H9 (cell line): ENCODE measurements around the gene BMP8A. TPM values are rescaled to one million over a fixed set of nuclear protein-coding genes. Genes with fewer than 3 reads are reported as not detected.

Source experiments
- DNase-seq: peaks from one replicate; pipeline ENCODE4 v3.0.0-alpha.2; 2017
- H2AFZ ChIP-seq: one replicate; pipeline ENCODE4 v1.6.1; 2013; ENCODE audit warnings: mild to moderate bottlenecking, low read length, control low read depth, moderate library complexity
- H2AK5ac ChIP-seq: 2 replicates; pipeline ENCODE4 v1.6.1; 2013; ENCODE audit warnings: low read length, control low read depth, mixed read lengths; ENCODE audit not compliant: insufficient read length
- H2BK120ac ChIP-seq: one replicate; pipeline ENCODE4 v1.6.1; 2013; ENCODE audit warnings: low read depth, mild to moderate bottlenecking, low read length, control low read depth, inconsistent platforms; ENCODE audit not compliant: poor library complexity, severe bottlenecking
- H2BK12ac ChIP-seq: 2 replicates; pipeline ENCODE4 v1.6.1; 2013; ENCODE audit warnings: low read length, control low read depth, mixed read lengths, low read depth; ENCODE audit not compliant: insufficient read length
- H2BK15ac ChIP-seq: 2 replicates; pipeline ENCODE4 v1.6.1; 2013; ENCODE audit warnings: low read depth, low read length, control low read depth
- H2BK20ac ChIP-seq: one replicate; pipeline ENCODE4 v1.6.1; 2013; ENCODE audit warnings: low read depth, mild to moderate bottlenecking, low read length, control low read depth, inconsistent platforms; ENCODE audit not compliant: poor library complexity, severe bottlenecking
- H2BK5ac ChIP-seq: 2 replicates; pipeline ENCODE4 v1.6.1; 2013; ENCODE audit warnings: low read length, control low read depth, mixed read lengths; ENCODE audit not compliant: insufficient read length
- H3K14ac ChIP-seq: 2 replicates; pipeline ENCODE4 v1.6.1; 2013; ENCODE audit warnings: low read length, control low read depth; ENCODE audit not compliant: insufficient read depth
- H3K18ac ChIP-seq: 2 replicates; pipeline ENCODE4 v1.6.1; 2013; ENCODE audit warnings: low read depth, mild to moderate bottlenecking, mixed read lengths, low read length, control low read depth; ENCODE audit not compliant: insufficient read length
- H3K23ac ChIP-seq: 2 replicates; pipeline ENCODE4 v1.6.1; 2013; ENCODE audit warnings: low read length, control low read depth, mixed read lengths, low read depth; ENCODE audit not compliant: insufficient read length
- H3K23me2 ChIP-seq: 2 replicates; pipeline ENCODE4 v1.6.1; 2013; ENCODE audit warnings: low read depth, mild to moderate bottlenecking, mixed read lengths, low read length, control low read depth; ENCODE audit not compliant: insufficient read length, poor library complexity, severe bottlenecking
- H3K27ac ChIP-seq: 2 replicates; pipeline ENCODE4 v1.5.1; 2013; ENCODE audit warnings: low read length, control low read depth, mixed read lengths, low read depth; ENCODE audit not compliant: insufficient read length
- H3K27me3 ChIP-seq: 2 replicates; pipeline ENCODE4 v1.6.1; 2013; ENCODE audit warnings: low read length, control low read depth, inconsistent platforms; ENCODE audit not compliant: insufficient read depth
- H3K4ac ChIP-seq: 2 replicates; pipeline ENCODE4 v1.6.1; 2013; ENCODE audit warnings: low read depth, mild to moderate bottlenecking, control low read depth, inconsistent platforms, low read length, moderate library complexity
- H3K4me1 ChIP-seq: 2 replicates; pipeline ENCODE4 v1.6.1; 2013; ENCODE audit warnings: low read length, control low read depth, inconsistent platforms; ENCODE audit not compliant: insufficient read depth
- H3K4me2 ChIP-seq: 2 replicates; pipeline ENCODE4 v1.6.1; 2013; ENCODE audit warnings: low read length, control low read depth, mixed read lengths; ENCODE audit not compliant: insufficient read length, insufficient read depth
- H3K56ac ChIP-seq: 2 replicates; pipeline ENCODE4 v1.6.1; 2013; ENCODE audit warnings: low read depth, mild to moderate bottlenecking, mixed read lengths, low read length, control low read depth; ENCODE audit not compliant: insufficient read length
- H3K79me1 ChIP-seq: 2 replicates; pipeline ENCODE4 v1.6.1; 2013; ENCODE audit warnings: low read depth, mild to moderate bottlenecking, moderate library complexity, low read length, control low read depth, inconsistent platforms; ENCODE audit not compliant: insufficient read depth, poor library complexity, severe bottlenecking
- H3K79me2 ChIP-seq: 2 replicates; pipeline ENCODE4 v1.6.1; 2013; ENCODE audit warnings: low read length, control low read depth, inconsistent platforms; ENCODE audit not compliant: insufficient read depth
- H3K9ac ChIP-seq: 2 replicates; pipeline ENCODE4 v1.6.1; 2013; ENCODE audit warnings: low read length, control low read depth, mixed read lengths; ENCODE audit not compliant: insufficient read length; ENCODE audit errors: extremely low read depth
- H3K9me3 ChIP-seq: one replicate; pipeline ENCODE4 v1.6.1; 2013; ENCODE audit warnings: low read depth, low read length, inconsistent platforms; ENCODE audit not compliant: control insufficient read depth
- H3T11ph ChIP-seq: one replicate; pipeline ENCODE4 v1.6.1; 2013; ENCODE audit warnings: mild to moderate bottlenecking, low read length, control low read depth, inconsistent platforms
- H4K20me1 ChIP-seq: one replicate; pipeline ENCODE4 v1.6.1; 2013; ENCODE audit not compliant: control insufficient read depth, insufficient read length, insufficient read depth
- H4K5ac ChIP-seq: 2 replicates; pipeline ENCODE4 v1.6.1; 2013; ENCODE audit warnings: low read depth, mild to moderate bottlenecking, mixed read lengths, low read length, control low read depth; ENCODE audit not compliant: insufficient read length
- H4K8ac ChIP-seq: replicated peaks from 2 replicates; pipeline ENCODE4 v1.6.1; 2013; ENCODE audit warnings: low read length, control low read depth, mixed read lengths, low read depth; ENCODE audit not compliant: insufficient read length
- H4K91ac ChIP-seq: 2 replicates; pipeline ENCODE4 v1.6.1; 2013; ENCODE audit warnings: low read depth, mild to moderate bottlenecking, moderate library complexity, mixed read lengths, low read length, control low read depth; ENCODE audit not compliant: insufficient read length
- H3K27ac Mint-ChIP-seq, 3 experiments: 2 replicates in 2 of 3; 3 replicates in 1 of 3; pipeline ENCODE4 v1.8.0; 2020 to 2021; ENCODE audit warnings: mixed read lengths in 3 of 3, mild to moderate bottlenecking in 1 of 3, moderate library complexity in 1 of 3
- H3K27me3 Mint-ChIP-seq: 2 replicates; pipeline ENCODE4 v1.8.0; 2021; ENCODE audit warnings: low read depth, mild to moderate bottlenecking, moderate library complexity, mixed read lengths
- H3K36me3 Mint-ChIP-seq, 3 experiments: 2 replicates in 2 of 3; 3 replicates in 1 of 3; pipeline ENCODE4 v1.8.0; 2020 to 2021; ENCODE audit warnings: low read depth in 3 of 3, mixed read lengths in 3 of 3; ENCODE audit not compliant: insufficient read depth in 1 of 3
- H3K4me1 Mint-ChIP-seq, 2 experiments: 2 replicates each; pipeline ENCODE4 v1.8.0; 2020; ENCODE audit warnings: mixed read lengths in 2 of 2
- H3K4me3 Mint-ChIP-seq, 2 experiments: 2 replicates in 1 of 2; 3 replicates in 1 of 2; pipeline ENCODE4 v1.8.0; 2020 to 2021; ENCODE audit warnings: mild to moderate bottlenecking in 2 of 2, mixed read lengths in 2 of 2, moderate library complexity in 1 of 2
- H3K9me3 Mint-ChIP-seq, 2 experiments: 2 replicates in 1 of 2; 3 replicates in 1 of 2; pipeline ENCODE4 v1.8.0; 2020; ENCODE audit warnings: mild to moderate bottlenecking in 2 of 2, mixed read lengths in 2 of 2, moderate library complexity in 1 of 2
- CTCF ChIP-seq: fragments of 200-600 bp; sonication (generic); conservative IDR thresholded peaks from 3 replicates; pipeline ENCODE4 v1.8.0; 2021; ENCODE audit warnings: antibody characterized with exemption, mild to moderate bottlenecking
- WGBS: extraction: QIAGEN DNeasy Blood & Tissue Kit; methylation state at CpG from one replicate; pipeline ENCODE4 v1.1.7; 2013; ENCODE audit warnings: missing lambda C conversion rate, low lambda C conversion rate, mixed read lengths; ENCODE audit not compliant: insufficient read length; ENCODE audit errors: extremely low coverage; 5-methylcytosine and 5-hydroxymethylcytosine counted together
- total RNA-seq: library from RNA; stranded (reverse); gene quantifications from 2 replicates; pipeline ENCODE4 v1.2.1, GENCODE V29; 2021

BMP8A gene
- total RNA-seq, 1 experiment from 2014 or later: 0.52 TPM

- H4K8ac ChIP-seq: no peak overlapping the region
- H3T11ph ChIP-seq: no peak overlapping the region
- no peak overlapping the region for H3K4ac ChIP-seq
- no peak for TF ChIP-seq CTCF
- H3K18ac ChIP-seq: no peak overlapping the region
- H4K91ac ChIP-seq: no peak overlapping the region
- H3K9ac ChIP-seq: no peak overlapping the region
- no CpG with 5 or more reads among the region's 3 CpGs for WGBS
- no peak overlapping the region for H3K4me2 ChIP-seq
- H3K9me3 ChIP-seq: no peaks in the 10 kb centered on the region
- H3K23me2 ChIP-seq: no peaks in the 10 kb centered on the region
- no peak overlapping the region for H2AK5ac ChIP-seq
- H3K56ac ChIP-seq: no peak overlapping the region
- Mint-ChIP-seq H3K4me1 (peaks cover 0 to 8% of the 10 kb centered on the region in 2 experiments; a peak in 2 of 4 replicates), H3K27ac (no peak overlapping the region), H3K27me3 (no peaks in the 10 kb centered on the region; the same call in none of the 2 replicates), H3K36me3 (peaks cover 67 to 97% (median 94%) of the 10 kb centered on the region in 3 experiments), H3K9me3 (no peaks in the 10 kb centered on the region), H3K4me3 (no peak overlapping the region)
- no peak overlapping the region for H2BK5ac ChIP-seq
- no peak overlapping the region for H2BK15ac ChIP-seq
- H3K79me2 ChIP-seq: 0 out of 2 replicates have a peak, but pooled peaks cover 3% of the 10 kb centered on the region
- DNase-seq: no peak
- peaks cover 4% of the 10 kb centered on the region for H4K20me1 ChIP-seq
- H3K14ac ChIP-seq: no peak overlapping the region
- no peak overlapping the region for H3K23ac ChIP-seq
- H2BK120ac ChIP-seq: no peak overlapping the region
- H2BK12ac ChIP-seq: no peak overlapping the region
- H3K79me1 ChIP-seq: no peaks in the 10 kb centered on the region
- H3K4me1 ChIP-seq: no peaks in the 10 kb centered on the region
- H2AFZ ChIP-seq: no peak overlapping the region
- no peak overlapping the region for H3K27ac ChIP-seq
- no peaks in the 10 kb centered on the region for H3K27me3 ChIP-seq
- H2BK20ac ChIP-seq: no peak overlapping the region
- H4K5ac ChIP-seq: no peak overlapping the region
Measured at GRCh38 chr1:39562886-39563285, 71.5 kb downstream of the BMP8A start.
